Adrenal gland (tissue), 5 donors: ENCODE data around the gene CYP2A7.
"Not testable (repeated sequence)": the region's sequence is repeated elsewhere in the genome, so short reads cannot be mapped to it uniquely, and the experiment has no call there.

Source experiments
- POLR2A ChIP-seq, 2 donors: fragments of 450-650 bp; IDR thresholded peaks; one replicate each; pipeline ENCODE4 v1.6.1; 2017; ENCODE audit warnings: antibody characterized with exemption in 2 of 2, mild to moderate bottlenecking in 2 of 2, moderate library complexity in 1 of 2
- TF ChIP-seq, protein P1 (sequence below), 6 experiments: fragments of 450-650 bp in 4 of 6; fragments of 200-600 bp in 2 of 6; sonication (generic) in 1 of 6; IDR thresholded peaks; 1 replicate in 5 of 6; 2 replicates in 1 of 6; pipeline versions ENCODE4 v1.5.1 to v1.8.0; 2016 to 2021; ENCODE audit warnings: antibody characterized with exemption in 6 of 6, mild to moderate bottlenecking in 2 of 6, moderate library complexity in 1 of 6
- donor health status: DM: no; HTN: no; CAD: no.

DNA sequence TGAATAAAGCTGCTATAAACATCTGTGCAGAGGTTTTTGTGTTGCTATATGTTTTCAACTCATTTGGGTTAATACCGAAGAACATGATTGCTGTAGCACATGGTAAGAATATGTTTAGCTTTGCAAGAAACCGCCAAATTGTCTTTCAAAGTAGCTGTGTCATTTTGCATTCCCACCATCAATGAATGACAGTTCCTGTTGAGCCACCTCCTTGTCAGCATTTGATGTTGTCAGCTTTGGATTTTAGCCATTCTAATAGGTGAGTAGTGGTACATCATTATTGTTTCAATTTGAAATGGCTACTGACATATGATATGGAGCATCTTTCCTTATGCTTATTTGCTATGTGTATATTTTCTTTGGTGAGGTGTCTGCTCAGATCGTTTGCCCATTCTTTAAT, 40.0 kb downstream of the CYP2A7 start:
- TF ChIP-seq, protein P1, sequence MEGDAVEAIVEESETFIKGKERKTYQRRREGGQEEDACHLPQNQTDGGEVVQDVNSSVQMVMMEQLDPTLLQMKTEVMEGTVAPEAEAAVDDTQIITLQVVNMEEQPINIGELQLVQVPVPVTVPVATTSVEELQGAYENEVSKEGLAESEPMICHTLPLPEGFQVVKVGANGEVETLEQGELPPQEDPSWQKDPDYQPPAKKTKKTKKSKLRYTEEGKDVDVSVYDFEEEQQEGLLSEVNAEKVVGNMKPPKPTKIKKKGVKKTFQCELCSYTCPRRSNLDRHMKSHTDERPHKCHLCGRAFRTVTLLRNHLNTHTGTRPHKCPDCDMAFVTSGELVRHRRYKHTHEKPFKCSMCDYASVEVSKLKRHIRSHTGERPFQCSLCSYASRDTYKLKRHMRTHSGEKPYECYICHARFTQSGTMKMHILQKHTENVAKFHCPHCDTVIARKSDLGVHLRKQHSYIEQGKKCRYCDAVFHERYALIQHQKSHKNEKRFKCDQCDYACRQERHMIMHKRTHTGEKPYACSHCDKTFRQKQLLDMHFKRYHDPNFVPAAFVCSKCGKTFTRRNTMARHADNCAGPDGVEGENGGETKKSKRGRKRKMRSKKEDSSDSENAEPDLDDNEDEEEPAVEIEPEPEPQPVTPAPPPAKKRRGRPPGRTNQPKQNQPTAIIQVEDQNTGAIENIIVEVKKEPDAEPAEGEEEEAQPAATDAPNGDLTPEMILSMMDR (IDR thresholded peaks at IDR 0.05) = not testable (repeated sequence)
- not testable (repeated sequence) for TF ChIP-seq POLR2A (IDR thresholded peaks at IDR 0.05)
